ENCODE results near the gene SH3RF3.

The SH3RF3 gene

DNA sequence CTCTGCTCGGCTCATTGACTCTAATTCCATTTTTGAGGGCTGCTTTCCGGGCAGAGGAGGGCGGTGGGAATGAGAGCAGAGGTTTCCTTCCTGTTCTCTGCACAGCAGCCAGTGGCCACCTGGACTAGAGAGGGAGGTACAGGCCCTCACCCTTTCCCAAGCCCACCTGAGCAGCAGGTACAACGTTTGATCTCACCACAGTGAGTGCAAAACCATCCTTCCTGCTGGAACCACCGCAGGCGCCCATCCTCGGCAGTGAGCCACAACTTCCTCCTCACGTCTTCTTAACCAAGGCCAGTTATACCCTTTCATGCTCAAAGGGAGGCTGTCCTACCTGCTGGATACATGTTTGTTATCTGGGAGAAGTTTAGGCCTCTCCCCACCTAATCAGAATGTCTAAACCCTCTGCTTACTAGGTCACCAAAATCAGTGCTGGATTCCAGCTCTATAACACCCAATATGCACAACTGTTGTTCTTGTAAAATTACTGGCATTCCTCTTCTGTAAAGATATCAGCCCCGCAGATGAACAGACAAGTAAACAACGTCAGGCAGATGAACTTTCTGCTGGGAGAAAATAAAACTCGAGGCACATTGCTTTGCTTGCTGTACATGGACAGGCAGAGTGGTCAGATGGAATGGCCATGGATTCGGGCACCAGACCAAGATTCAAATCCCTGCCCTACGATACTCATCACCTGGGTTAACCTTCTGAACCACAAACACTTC is 191.4 kb downstream of the SH3RF3 start:
- DNase-seq: no peak

DNA sequence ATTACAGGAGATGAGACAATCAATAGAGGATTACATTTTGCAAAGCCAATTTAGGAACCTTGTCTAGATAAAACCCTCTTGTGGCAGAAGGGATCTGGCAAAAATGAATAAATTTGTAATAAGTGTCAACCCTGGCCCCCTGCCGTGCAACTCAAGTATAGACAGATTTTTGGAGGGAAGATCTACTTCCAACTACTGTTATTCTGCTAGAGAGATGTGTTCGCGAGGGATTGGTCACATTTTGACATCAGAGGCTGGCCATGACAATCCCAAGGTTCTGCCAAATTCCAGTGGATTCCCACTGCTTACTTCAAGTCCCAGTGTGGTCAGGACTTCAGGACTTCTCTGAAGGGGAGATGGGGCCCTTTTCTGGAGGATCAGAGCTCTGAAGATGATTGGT is 192.6 kb downstream of the SH3RF3 start:
- no peak for DNase-seq

DNA sequence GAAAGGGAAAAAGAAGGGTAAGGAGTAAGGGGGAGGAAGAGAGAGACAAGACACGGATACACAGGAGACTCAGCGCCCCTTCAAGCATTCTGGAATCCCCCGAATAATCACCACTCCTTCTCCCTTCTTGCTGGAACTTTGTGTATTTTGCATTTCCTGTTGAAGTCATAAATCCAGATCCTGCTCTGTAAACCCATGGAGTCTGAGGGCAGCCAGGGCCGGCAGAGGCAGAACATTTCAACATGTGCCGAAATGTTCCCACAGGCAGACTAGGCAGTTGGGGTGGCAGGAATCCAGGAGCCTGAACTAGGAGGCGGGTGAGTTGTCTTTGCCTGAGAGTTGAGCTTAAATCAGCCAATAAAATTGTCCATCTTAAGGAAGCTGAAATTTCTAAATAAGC is 193.1 kb downstream of the SH3RF3 start:
- no peak for DNase-seq

DNA sequence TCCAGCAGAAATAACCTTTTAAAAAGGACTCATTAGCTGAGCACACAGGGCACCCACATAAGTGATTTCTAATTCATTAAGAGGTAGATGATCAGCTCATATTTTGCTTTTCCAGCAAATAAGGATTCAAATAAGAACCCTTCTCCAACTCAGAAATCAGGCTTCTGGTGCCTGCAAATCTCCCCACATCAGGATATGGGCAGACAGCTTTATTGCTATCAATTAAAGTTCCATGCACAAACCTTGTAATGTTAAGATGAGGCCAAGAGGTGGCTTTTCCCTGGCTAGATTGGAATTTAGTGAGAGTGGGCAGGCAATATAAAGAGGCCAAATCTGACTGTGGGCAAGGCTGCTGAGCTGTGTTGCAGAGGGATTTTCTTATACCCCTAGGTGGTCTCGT is 193.6 kb downstream of the SH3RF3 start:
- DNase-seq: no peak

DNA sequence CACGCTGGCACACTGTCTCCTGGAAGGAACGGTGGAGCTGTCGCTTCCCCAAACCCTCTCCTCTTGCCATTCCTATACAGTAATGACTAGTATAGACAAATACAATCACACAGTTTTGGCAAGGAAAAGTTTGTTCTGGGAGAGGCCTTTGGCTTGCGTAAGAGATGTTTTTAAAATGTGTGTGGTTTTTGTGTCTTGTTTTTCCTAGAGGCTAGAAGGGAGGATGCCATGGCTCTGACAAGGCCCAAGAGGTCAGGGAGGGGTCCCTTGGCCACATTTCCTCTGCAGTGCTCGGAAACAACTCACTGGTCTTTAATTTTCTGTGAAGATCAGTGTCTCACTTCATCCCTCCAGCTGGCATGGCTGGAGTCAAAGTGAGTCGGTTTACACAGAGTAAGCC is 195.9 kb downstream of the SH3RF3 start:
- no peak for DNase-seq

DNA sequence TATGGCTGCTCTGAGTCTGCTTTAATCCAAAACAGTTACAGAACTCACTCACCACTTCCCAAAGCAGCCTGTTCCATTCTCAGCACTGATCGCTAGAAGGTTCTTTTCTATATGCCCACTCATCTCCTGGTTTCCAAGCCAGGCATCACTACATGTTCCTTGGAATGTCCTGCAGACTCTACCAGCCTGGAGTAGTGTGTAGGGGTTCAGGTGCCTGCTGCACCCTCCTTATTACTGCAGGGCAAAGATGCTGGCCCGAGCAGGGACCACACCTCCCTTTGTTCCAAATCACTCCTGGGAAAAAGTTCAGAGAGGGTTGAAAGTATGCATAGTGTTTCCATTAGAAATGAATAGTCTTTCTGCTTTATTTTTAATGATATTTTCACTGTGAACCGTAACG is 196.6 kb downstream of the SH3RF3 start:
- no peak for DNase-seq

DNA sequence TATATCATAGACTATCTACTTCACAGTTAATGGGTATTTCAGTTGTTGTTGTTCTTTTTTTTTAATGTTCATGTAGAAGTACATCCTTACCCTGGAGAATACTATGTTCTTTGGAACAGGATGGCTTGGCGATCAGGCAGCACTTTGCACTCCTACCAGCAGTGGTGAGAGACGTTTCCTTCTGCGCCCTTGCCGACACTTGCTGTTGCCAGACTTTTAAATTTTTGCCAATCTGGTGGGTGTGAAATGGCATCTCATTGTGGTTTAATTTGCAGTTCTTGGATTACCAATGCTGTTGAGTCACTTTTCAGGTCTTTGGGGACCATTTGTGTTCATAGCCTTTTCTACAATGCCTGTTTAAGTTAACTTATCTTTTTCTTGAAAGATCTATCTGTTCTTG is 197.3 kb downstream of the SH3RF3 start:
- no peak for DNase-seq

DNA sequence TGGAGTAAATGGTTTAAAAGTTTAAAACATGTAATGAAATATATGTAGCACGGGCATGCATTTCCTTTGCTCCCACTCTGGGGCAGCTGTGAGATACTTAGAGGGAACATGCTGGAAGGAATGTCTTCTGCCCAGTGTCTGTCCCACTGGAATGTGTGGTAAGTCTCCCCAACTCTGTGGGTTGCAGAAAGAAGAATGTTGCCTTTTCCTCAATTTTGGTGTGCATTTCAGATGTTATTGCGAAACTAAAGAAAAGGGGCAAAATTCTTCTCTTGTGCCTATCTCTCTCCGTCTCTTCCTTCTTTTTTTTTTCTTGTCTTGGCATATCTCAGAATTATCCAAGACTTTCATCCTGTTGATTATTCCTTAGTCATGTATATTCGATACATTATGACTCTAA is 201.1 kb downstream of the SH3RF3 start:
- DNase-seq: no peak

DNA sequence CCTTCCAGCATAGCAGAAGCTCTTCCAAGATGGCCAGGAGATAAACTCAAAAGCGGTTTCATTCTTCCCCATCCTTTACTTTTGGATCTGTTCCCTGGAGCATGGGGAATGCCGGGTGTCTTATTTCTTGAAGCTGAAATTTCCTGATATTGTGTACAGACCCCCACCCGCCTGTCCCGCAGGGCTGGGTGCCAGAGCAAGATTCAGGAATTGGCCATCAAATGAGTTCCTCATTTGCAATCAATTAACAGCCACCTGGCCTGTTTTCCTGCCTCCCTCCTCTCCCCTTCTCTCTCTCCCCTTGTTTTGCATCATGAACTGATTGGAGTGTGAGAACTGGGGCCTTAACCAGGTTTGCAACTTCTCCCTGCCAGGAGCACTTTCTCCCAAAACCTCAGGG is 202.1 kb downstream of the SH3RF3 start:
- DNase-seq: no peak

DNA sequence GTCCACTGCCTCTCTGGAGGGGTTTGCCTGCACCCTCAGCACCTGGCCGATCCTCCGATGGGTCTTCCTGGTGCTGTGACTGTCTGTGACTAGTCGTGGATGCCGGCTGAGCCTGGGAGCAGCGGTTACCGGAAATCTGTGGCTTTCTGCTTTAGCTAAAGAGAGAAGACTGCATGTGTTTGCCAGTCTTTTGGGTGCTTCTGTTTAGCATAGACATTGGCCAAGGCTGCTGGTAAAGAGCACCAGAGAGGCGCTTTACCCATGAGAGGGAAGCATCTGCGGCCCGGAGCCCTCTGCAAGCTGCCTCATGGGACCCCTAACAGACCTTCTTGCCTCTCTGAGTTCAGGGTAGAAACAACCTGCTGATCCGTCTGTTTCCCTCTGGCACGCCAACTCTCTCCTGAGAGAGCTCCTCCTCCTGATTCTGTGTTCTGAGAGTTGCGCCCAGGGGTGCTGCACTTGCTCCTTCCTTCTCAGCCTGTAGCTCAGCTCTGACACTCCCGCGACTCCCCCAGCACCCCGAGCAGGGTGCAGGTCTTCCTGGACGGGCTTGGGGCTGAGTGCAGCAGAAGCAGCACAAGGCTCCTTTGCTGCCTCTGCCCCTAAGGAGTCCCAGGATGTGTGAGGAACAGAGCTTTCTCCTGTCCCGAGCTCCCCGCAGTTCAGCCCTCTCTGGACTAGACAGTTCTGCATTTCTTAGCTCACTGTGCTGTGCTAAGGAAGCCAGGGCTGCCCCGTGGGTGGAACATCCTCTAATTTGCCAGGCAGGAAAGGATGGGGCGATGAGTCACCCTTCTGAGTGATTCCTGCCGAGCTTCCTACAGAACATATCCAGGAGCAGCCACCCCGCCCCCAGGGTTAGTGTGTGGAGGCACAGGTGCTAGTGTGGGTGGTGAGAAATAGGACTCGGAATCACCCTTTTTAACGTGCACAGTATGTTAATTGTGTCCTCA is 203.2 kb downstream of the SH3RF3 start:
- no peak for DNase-seq

DNA sequence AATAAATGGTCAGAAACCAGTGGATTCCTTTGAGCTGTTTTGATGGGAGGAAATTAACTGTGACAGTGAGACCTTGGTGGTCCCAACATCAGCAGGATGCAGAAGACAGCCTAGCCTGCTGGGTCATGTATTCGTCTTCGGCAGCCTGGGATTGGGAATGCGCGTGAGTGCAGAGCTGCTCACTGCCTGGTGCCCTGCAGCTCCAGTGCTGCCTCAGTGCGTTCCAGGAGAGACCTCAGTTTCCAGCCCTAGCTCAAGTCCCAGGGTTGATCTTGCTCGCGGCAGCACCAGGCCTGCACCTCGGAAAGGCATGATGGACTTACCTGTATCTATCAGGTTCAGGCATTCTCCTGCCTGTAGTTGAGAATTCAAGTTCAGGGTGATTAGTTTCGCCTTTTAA is 203.9 kb downstream of the SH3RF3 start:
- DNase-seq: no peak

DNA sequence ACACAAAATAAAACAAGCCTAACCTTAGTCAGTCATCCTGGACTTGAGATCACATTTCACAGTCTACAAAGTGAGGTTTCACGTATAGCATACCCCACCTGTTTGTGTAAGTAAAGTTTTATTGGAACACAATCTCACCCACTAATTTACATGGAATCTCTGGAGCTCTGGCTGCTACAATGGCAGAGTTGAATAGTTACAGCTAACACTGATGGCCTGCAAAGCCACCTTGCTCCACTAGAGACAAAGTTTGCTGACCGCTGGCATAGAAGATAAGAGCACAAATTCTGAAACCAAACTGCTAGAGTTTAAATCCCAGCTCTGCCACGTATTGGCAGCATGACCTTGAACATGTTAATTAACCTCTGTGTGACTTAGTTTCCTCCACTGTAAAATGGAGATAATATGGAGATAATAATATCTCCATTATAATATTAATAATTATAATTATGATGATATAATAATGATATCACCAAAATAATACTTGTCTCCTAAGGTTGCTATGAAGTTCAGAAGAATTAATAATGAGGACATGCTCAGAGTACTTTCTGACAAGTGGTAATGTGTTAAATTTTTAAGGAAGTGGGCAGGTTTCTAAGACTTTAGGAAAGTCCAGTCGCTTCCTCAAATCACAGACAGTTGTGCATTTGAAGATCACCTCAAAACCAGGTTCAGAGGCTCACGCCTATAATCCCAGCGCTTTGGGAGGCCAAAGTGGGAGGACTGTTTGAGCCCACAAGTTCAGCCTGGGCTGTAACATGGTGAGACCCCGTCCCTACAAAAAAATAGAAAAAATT is 204.6 kb downstream of the SH3RF3 start:
- DNase-seq: peak; percentile 1

DNA sequence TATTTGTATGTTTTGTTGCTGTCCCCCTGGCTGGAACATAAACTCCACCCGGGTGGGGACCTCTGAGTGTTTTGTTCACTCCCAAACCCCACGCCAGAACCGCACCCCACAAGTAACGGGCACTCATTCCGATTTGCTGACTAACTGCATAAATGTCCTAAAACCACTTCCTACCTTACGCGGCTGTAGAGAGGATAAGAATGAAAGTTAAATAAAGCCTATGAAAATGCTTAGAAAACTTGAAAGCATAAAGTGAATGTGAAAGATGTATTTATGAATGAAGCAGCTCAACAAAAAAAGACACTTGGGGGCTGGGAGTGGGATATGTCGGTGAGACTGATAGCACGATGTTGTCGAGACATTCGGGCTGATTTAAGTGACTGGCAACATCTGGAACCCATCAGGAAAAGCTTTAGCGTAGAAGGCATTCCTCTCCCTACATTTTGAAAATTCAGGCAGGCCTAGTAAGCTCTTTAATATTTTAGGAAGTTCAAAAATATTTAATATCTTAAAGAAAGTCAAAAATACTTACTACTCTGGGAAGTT is 206.7 kb downstream of the SH3RF3 start:
- DNase-seq: no peak

DNA sequence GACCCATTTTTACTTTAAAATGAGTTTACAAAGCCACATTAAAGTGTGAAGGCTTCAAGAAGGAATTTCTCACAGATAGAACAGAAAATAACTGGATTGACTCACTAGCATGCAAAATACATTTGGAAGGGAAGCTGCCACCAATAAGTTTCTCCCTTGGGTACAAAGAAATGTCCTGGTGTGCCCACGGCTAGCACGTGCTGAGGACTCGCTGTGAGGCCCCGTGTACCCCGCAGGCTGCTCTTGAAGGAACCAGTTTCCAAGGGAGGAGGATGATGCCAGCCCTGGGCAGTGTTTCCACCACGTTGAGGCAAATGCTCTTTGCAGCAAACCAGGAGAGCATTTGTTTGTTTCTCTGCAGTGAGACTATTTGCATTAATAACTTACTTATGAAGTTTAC is 207.3 kb downstream of the SH3RF3 start:
- DNase-seq: no peak

DNA sequence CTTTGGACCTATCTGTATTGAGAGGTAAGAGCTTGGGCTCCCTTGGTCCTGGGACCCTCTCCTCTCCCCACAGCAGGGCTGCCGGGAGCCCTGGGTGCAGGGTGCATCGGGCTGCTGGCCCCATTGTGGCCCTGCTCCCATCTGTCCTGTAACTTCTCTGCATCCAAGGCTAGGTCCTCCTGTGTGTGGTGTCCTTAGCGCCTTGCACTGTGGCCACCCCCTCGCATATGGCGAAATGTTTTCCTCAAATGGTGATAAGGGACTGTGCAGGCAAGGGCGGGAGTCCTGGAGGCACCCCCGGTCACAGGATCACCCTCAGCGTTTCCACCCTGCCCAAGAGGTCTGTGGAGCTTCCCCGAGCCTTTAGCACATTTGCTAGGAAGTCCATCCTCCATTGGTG is 208.2 kb downstream of the SH3RF3 start:
- no peak for DNase-seq

DNA sequence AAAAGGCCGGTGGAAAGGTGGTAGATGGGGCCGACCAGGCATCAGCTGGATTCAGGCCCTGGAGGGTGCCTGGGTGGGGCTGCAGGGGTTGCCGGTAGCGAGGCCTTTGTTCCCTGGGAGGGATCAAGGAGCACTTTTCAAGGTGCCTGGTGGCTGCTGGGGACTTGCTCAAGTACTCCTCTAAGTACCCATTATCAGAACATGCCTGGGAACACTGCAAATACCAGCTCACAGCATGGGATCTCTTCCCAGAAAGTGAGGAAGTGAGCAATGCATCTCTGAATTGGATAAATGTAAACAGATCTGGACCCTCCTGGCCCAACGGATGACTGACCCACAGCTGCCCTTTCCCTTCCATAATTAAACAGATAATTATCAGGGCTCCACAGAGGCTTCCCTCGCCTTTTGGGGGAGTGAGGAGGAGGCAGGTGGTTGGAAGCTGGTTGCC is 210.5 kb downstream of the SH3RF3 start:
- DNase-seq: no peak

DNA sequence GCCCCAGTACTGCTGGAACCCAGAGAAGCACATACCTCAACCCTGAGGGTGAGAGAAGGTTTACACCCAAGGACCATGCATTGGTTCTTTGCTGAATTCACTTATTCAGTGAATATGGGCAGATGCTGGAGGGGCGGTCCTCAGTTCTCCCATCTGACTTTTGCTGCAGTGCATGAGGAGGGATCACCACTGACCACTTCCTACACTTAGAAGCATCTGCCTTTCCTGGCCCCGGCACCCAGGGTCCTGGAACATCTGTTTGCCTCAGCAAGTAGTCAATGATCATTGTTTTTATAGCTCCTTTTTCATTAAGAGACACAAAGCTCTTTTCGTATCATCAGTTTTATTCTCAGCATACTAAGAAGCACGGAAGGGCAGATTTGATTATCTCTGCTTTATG is 211.4 kb downstream of the SH3RF3 start:
- DNase-seq: no peak

DNA sequence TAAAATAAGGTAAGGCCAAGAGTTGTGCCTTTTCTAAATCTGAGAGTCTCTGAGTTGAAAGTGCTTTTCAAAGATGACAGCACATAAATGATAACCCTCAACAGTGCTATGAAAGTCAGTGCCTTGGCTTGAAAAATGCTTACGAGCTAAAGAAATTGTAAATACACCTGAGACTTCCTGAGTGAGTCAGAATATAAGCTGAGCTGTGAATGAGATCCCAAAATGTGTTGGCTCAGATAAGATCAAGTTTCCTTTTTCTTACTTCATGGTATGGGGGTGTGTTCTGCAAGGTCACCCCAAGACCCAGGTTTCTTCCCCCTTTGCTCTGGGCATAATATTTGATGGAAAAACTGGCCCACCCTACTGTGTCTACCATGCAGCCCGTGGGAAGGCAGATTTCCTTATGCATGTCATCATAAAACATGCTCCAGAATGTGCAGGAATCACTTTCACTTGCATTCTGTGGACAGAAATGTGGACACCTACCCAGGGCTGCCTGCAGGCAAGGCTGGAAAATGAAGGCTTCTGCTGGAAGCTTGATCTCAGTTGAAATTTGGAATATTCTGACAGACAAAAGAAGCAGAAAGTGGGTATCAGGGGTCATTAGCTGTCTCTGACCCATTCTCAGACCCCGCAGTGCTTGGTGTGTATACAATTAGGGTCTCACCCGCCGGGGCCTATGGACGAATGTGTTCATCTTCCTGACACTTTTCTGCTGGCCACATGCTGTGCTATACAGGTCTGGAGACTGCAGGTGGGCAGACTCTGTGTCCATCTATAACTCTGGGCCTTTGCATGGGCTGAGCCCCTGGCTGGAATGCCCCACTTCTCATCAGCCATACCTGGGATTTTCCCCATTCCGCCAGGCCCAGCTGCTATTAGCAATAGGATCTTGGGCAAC is 212.6 kb downstream of the SH3RF3 start:
- DNase-seq: no peak

DNA sequence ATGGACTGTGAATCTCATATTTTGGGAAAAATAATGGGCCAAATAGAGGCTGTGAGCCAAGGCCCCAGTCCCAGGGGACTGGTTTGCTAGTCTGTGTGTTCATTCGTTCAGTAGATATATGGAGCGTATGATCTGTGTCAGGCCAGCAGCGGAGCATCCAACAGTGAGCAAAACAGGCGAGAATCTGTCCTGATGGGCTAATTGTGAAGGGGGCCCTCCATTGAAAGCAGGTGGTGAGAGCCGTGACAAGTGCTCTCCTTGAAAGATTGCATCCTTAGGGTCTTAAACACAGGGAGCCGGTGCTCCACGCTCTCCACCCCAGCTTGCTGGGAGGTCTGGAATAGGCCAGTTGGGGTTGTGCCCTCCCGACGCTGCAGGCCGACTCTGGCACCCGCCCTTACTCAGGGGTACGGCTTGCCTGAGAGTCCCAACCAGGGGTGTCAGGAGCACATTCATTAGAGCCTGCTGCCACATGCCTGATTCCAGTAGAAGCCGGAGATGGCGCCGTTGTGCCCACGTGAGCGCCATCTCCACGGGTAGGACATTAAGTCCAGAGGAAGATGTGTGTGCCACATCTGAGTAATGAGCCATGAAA is 213.3 kb downstream of the SH3RF3 start:
- no peak for DNase-seq

DNA sequence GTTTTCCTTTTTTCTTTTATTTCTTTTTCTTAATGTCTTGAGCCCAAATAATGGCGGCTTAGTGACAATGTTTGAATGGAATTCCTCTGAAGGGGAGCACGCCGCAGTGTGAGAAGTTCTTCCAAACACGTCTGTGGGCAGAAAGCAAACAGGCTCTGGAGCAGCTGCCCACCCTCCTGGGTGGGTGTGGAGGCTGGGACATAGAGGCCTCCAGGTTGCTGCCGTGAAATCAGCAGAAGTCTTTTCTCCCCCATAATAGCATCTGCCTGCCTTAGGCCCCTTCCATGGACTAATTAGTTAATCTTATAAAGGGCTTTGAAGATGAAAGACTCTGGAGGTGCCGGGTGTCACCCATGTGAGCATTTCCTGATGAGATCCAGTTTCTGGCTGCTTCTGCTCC is 213.9 kb downstream of the SH3RF3 start:
- DNase-seq: no peak

DNA sequence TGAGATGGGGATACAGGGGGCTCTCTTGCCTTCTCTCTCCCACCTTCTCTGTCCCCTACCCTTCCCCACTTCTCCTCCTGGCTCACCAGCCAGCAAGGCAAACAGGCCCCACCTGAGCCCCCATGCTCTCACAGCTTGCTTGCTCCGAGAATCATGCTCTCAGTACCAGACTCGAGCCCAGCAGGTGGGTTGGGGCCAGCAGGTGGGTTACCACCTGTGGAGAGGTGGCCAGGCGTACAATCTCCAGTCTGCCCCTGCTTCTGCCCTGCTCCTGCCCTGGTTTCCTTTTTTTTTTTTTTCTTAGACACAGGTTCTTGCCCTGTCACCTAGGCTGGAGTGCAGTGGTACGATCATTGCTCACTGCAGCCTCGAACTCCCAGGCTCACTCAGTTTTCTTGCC is 214.5 kb downstream of the SH3RF3 start:
- no peak for DNase-seq

All from OCI-M1 (cell line).